Erythroblast (primary cell): ENCODE results near the gene ADCY4.

ENCODE experiments used
- GATA1 ChIP-seq: IDR thresholded peaks from 2 replicates; pipeline ENCODE4 v1.6.1; 2011; ENCODE audit warnings: low read depth, mild to moderate bottlenecking, control low read depth, low read length, moderate library complexity
- POLR2A ChIP-seq: IDR thresholded peaks from 2 replicates; pipeline ENCODE4 v1.6.1; 2011; ENCODE audit warnings: mild to moderate bottlenecking, low read length

GRCh38 chr14:24297190-24297964, 37.5 kb downstream of the ADCY4 start:
- no peak for TF ChIP-seq POLR2A
- TF ChIP-seq GATA1: no peak
